Measurements from ENCODE around the gene IFNAR2.
"Not testable (repeated sequence)": the region's sequence is repeated elsewhere in the genome, so short reads cannot be mapped to it uniquely, and the experiment has no call there.

Gene IFNAR2

GRCh38 chr21:33217138-33217520, 12.6 kb upstream of the IFNAR2 start:
- no peak for DNase-seq

- no peak for DNase-seq
These were observed 10.4 kb upstream of the IFNAR2 start for GRCh38 chr21:33219300-33219699.

GRCh38 chr21:33219954-33220353, 9.8 kb upstream of the IFNAR2 start:
- DNase-seq: no peak

GRCh38 chr21:33225376-33225775, 4.4 kb upstream of the IFNAR2 start:
- not testable (repeated sequence) for DNase-seq

GRCh38 chr21:33228455-33228854, 1.3 kb upstream of the IFNAR2 start:
- no peak for DNase-seq

GRCh38 chr21:33229099-33229783, 497 bp upstream of the IFNAR2 start:
- no peak for DNase-seq

GRCh38 chr21:33230545-33231324, 997 bp downstream of the IFNAR2 start:
- DNase-seq: peak; percentile 43

GRCh38 chr21:33231526-33231925, 1.8 kb downstream of the IFNAR2 start:
- DNase-seq: no peak

- DNase-seq: no peak
These were observed 2.7 kb downstream of the IFNAR2 start for GRCh38 chr21:33232291-33233034.

- no peak for DNase-seq
These were observed 5.1 kb downstream of the IFNAR2 start for GRCh38 chr21:33234635-33235520.

GRCh38 chr21:33236013-33236686, 6.4 kb downstream of the IFNAR2 start:
- DNase-seq: no peak

GRCh38 chr21:33236766-33237165, 7.0 kb downstream of the IFNAR2 start:
- DNase-seq: peak; percentile 37

GRCh38 chr21:33237486-33237885, 7.7 kb downstream of the IFNAR2 start:
- no peak for DNase-seq

GRCh38 chr21:33238146-33238545, 8.4 kb downstream of the IFNAR2 start:
- peak; percentile 33 for DNase-seq

- no peak for DNase-seq
These were observed 9.0 kb downstream of the IFNAR2 start for GRCh38 chr21:33238565-33239255.

GRCh38 chr21:33239559-33240127, 9.9 kb downstream of the IFNAR2 start:
- DNase-seq: not testable (repeated sequence)

- no peak for DNase-seq
These were observed 10.7 kb downstream of the IFNAR2 start for GRCh38 chr21:33240404-33240803.

GRCh38 chr21:33241846-33242245, 12.1 kb downstream of the IFNAR2 start:
- DNase-seq: no peak

GRCh38 chr21:33242846-33243245, 13.1 kb downstream of the IFNAR2 start:
- DNase-seq: not testable (repeated sequence)

- DNase-seq: no peak
These were observed 14.5 kb downstream of the IFNAR2 start for GRCh38 chr21:33244082-33244778.

Measured in fibroblast of skin of abdomen (primary cell).